Cardiac muscle cell (in vitro differentiated cells and primary cell): Measurements from ENCODE around the gene FEM1B. TPM values are rescaled to one million over a fixed set of nuclear protein-coding genes. Genes with fewer than 3 reads are reported as not detected.

Experiments used
- DNase-seq, 2 donors: peaks; one replicate each; pipeline versions ENCODE4 v3.0.0 to v3.0.0-alpha.2; 2010 to 2017; ENCODE audit warnings: low read depth in 1 of 2, low spot score in 1 of 2
- H3K27ac ChIP-seq: fragments of 200-600 bp; sonication (generic); 2 replicates; pipeline ENCODE4 v1.5.1; 2016
- H3K27me3 ChIP-seq: fragments of 200-600 bp; sonication (generic); 2 replicates; pipeline ENCODE4 v1.6.0; 2016; ENCODE audit warnings: control low read depth
- H3K36me3 ChIP-seq: fragments of 200-600 bp; sonication (generic); 2 replicates; pipeline ENCODE4 v1.5.1; 2016; ENCODE audit warnings: control low read depth
- H3K4me1 ChIP-seq: fragments of 200-600 bp; sonication (generic); 2 replicates; pipeline ENCODE4 v1.8.1; 2017; ENCODE audit warnings: low read depth, mild to moderate bottlenecking, mixed run types
- H3K4me3 ChIP-seq: fragments of 200-600 bp; sonication (generic); 2 replicates; pipeline ENCODE4 v1.5.1; 2016; ENCODE audit warnings: mild to moderate bottlenecking
- H3K9me3 ChIP-seq: fragments of 200-600 bp; sonication (generic); 2 replicates; pipeline ENCODE4 v1.5.1; 2017; ENCODE audit warnings: low read depth, mild to moderate bottlenecking, control low read depth
- CTCF ChIP-seq: IDR thresholded peaks from 2 replicates; pipeline ENCODE4 v1.5.1; 2012; ENCODE audit warnings: low read depth, mild to moderate bottlenecking, low read length
- polyA plus RNA-seq: library from polyadenylated mRNA; unstranded; fragments of >200 nt; fragmentation: Nextera tagmentation; extraction: Ambion mirVana; gene quantifications from 2 replicates; pipeline ENCODE4 v1.2.1, GENCODE V29; 2016
- total RNA-seq: library from RNA; depleted of rRNA; stranded (reverse); fragments of >200 nt; gene quantifications from 2 replicates; pipeline ENCODE4 v1.2.3, GENCODE V29; 2016

The FEM1B gene
- total and polyA plus RNA-seq, 2 experiments from 2014 or later, result 23.0 to 59.7 TPM

GRCh38 chr15:68235022-68235421 is 42.5 kb upstream of the FEM1B start:
- Histone ChIP-seq H3K4me3 (no peak overlapping the region), H3K36me3 (no peaks in the 10 kb centered on the region), H3K27ac (no peak overlapping the region), H3K9me3 (no peaks in the 10 kb centered on the region), H3K27me3 (no peaks in the 10 kb centered on the region), H3K4me1 (peaks cover 5% of the 10 kb centered on the region)
- DNase-seq, result no peak
- TF ChIP-seq CTCF, result no peak

- H3K27ac ChIP-seq, result no peak overlapping the region
- no peak for TF ChIP-seq CTCF
- H3K9me3 ChIP-seq, result no peaks in the 10 kb centered on the region
- no peak overlapping the region for H3K4me3 ChIP-seq
- no peaks in the 10 kb centered on the region for H3K36me3 ChIP-seq
- no peaks in the 10 kb centered on the region for H3K27me3 ChIP-seq
- peaks cover 5% of the 10 kb centered on the region for H3K4me1 ChIP-seq
- no peak for DNase-seq
Observed at GRCh38 chr15:68239025-68239424, 38.5 kb upstream of the FEM1B start.

GRCh38 chr15:68241088-68241935 is 36.2 kb upstream of the FEM1B start:
- no peak for DNase-seq
- H3K9me3 ChIP-seq, result no peaks in the 10 kb centered on the region
- TF ChIP-seq CTCF, result no peak
- no peaks in the 10 kb centered on the region for H3K4me1 ChIP-seq
- H3K36me3 ChIP-seq, result no peaks in the 10 kb centered on the region
- H3K4me3 ChIP-seq, result no peak overlapping the region
- H3K27ac ChIP-seq, result no peak overlapping the region
- H3K27me3 ChIP-seq, result no peaks in the 10 kb centered on the region

GRCh38 chr15:68244235-68244634 is 33.3 kb upstream of the FEM1B start:
- Histone ChIP-seq H3K4me1 (no peaks in the 10 kb centered on the region), H3K36me3 (no peaks in the 10 kb centered on the region), H3K27ac (no peak overlapping the region), H3K4me3 (no peak overlapping the region), H3K27me3 (no peaks in the 10 kb centered on the region), H3K9me3 (no peaks in the 10 kb centered on the region)
- DNase-seq, result no peak
- no peak for TF ChIP-seq CTCF

- TF ChIP-seq CTCF, result no peak
- Histone ChIP-seq H3K36me3 (no peaks in the 10 kb centered on the region), H3K9me3 (no peaks in the 10 kb centered on the region), H3K27ac (no peak overlapping the region), H3K4me1 (no peaks in the 10 kb centered on the region), H3K4me3 (no peak overlapping the region), H3K27me3 (no peaks in the 10 kb centered on the region)
- no peak for DNase-seq
Observed at GRCh38 chr15:68249058-68249713, 28.4 kb upstream of the FEM1B start.
